H9 (cell line): ENCODE measurements around the gene SYP. TPM values are rescaled to one million over a fixed set of nuclear protein-coding genes. Genes with fewer than 3 reads are reported as not detected.
A peak's percentile ranks its signal among the peaks of the same experiment; 100 is the strongest.

ENCODE experiments used
- DNase-seq: peaks from one replicate; pipeline ENCODE4 v3.0.0-alpha.2; 2017
- H2AFZ ChIP-seq: one replicate; pipeline ENCODE4 v1.6.1; 2013; ENCODE audit warnings: mild to moderate bottlenecking, low read length, control low read depth, moderate library complexity
- H2AK5ac ChIP-seq: 2 replicates; pipeline ENCODE4 v1.6.1; 2013; ENCODE audit warnings: low read length, control low read depth, mixed read lengths; ENCODE audit not compliant: insufficient read length
- H2BK120ac ChIP-seq: one replicate; pipeline ENCODE4 v1.6.1; 2013; ENCODE audit warnings: low read depth, mild to moderate bottlenecking, low read length, control low read depth, inconsistent platforms; ENCODE audit not compliant: poor library complexity, severe bottlenecking
- H2BK12ac ChIP-seq: 2 replicates; pipeline ENCODE4 v1.6.1; 2013; ENCODE audit warnings: low read length, control low read depth, mixed read lengths, low read depth; ENCODE audit not compliant: insufficient read length
- H2BK15ac ChIP-seq: 2 replicates; pipeline ENCODE4 v1.6.1; 2013; ENCODE audit warnings: low read depth, low read length, control low read depth
- H2BK20ac ChIP-seq: one replicate; pipeline ENCODE4 v1.6.1; 2013; ENCODE audit warnings: low read depth, mild to moderate bottlenecking, low read length, control low read depth, inconsistent platforms; ENCODE audit not compliant: poor library complexity, severe bottlenecking
- H2BK5ac ChIP-seq: 2 replicates; pipeline ENCODE4 v1.6.1; 2013; ENCODE audit warnings: low read length, control low read depth, mixed read lengths; ENCODE audit not compliant: insufficient read length
- H3K14ac ChIP-seq: 2 replicates; pipeline ENCODE4 v1.6.1; 2013; ENCODE audit warnings: low read length, control low read depth; ENCODE audit not compliant: insufficient read depth
- H3K18ac ChIP-seq: 2 replicates; pipeline ENCODE4 v1.6.1; 2013; ENCODE audit warnings: low read depth, mild to moderate bottlenecking, mixed read lengths, low read length, control low read depth; ENCODE audit not compliant: insufficient read length
- H3K23ac ChIP-seq: 2 replicates; pipeline ENCODE4 v1.6.1; 2013; ENCODE audit warnings: low read length, control low read depth, mixed read lengths, low read depth; ENCODE audit not compliant: insufficient read length
- H3K23me2 ChIP-seq: 2 replicates; pipeline ENCODE4 v1.6.1; 2013; ENCODE audit warnings: low read depth, mild to moderate bottlenecking, mixed read lengths, low read length, control low read depth; ENCODE audit not compliant: insufficient read length, poor library complexity, severe bottlenecking
- H3K27ac ChIP-seq: 2 replicates; pipeline ENCODE4 v1.5.1; 2013; ENCODE audit warnings: low read length, control low read depth, mixed read lengths, low read depth; ENCODE audit not compliant: insufficient read length
- H3K27me3 ChIP-seq: 2 replicates; pipeline ENCODE4 v1.6.1; 2013; ENCODE audit warnings: low read length, control low read depth, inconsistent platforms; ENCODE audit not compliant: insufficient read depth
- H3K4ac ChIP-seq: 2 replicates; pipeline ENCODE4 v1.6.1; 2013; ENCODE audit warnings: low read depth, mild to moderate bottlenecking, control low read depth, inconsistent platforms, low read length, moderate library complexity
- H3K4me1 ChIP-seq: 2 replicates; pipeline ENCODE4 v1.6.1; 2013; ENCODE audit warnings: low read length, control low read depth, inconsistent platforms; ENCODE audit not compliant: insufficient read depth
- H3K4me2 ChIP-seq: 2 replicates; pipeline ENCODE4 v1.6.1; 2013; ENCODE audit warnings: low read length, control low read depth, mixed read lengths; ENCODE audit not compliant: insufficient read length, insufficient read depth
- H3K56ac ChIP-seq: 2 replicates; pipeline ENCODE4 v1.6.1; 2013; ENCODE audit warnings: low read depth, mild to moderate bottlenecking, mixed read lengths, low read length, control low read depth; ENCODE audit not compliant: insufficient read length
- H3K79me1 ChIP-seq: 2 replicates; pipeline ENCODE4 v1.6.1; 2013; ENCODE audit warnings: low read depth, mild to moderate bottlenecking, moderate library complexity, low read length, control low read depth, inconsistent platforms; ENCODE audit not compliant: insufficient read depth, poor library complexity, severe bottlenecking
- H3K79me2 ChIP-seq: 2 replicates; pipeline ENCODE4 v1.6.1; 2013; ENCODE audit warnings: low read length, control low read depth, inconsistent platforms; ENCODE audit not compliant: insufficient read depth
- H3K9ac ChIP-seq: 2 replicates; pipeline ENCODE4 v1.6.1; 2013; ENCODE audit warnings: low read length, control low read depth, mixed read lengths; ENCODE audit not compliant: insufficient read length; ENCODE audit errors: extremely low read depth
- H3K9me3 ChIP-seq: one replicate; pipeline ENCODE4 v1.6.1; 2013; ENCODE audit warnings: low read depth, low read length, inconsistent platforms; ENCODE audit not compliant: control insufficient read depth
- H3T11ph ChIP-seq: one replicate; pipeline ENCODE4 v1.6.1; 2013; ENCODE audit warnings: mild to moderate bottlenecking, low read length, control low read depth, inconsistent platforms
- H4K20me1 ChIP-seq: one replicate; pipeline ENCODE4 v1.6.1; 2013; ENCODE audit not compliant: control insufficient read depth, insufficient read length, insufficient read depth
- H4K5ac ChIP-seq: 2 replicates; pipeline ENCODE4 v1.6.1; 2013; ENCODE audit warnings: low read depth, mild to moderate bottlenecking, mixed read lengths, low read length, control low read depth; ENCODE audit not compliant: insufficient read length
- H4K8ac ChIP-seq: replicated peaks from 2 replicates; pipeline ENCODE4 v1.6.1; 2013; ENCODE audit warnings: low read length, control low read depth, mixed read lengths, low read depth; ENCODE audit not compliant: insufficient read length
- H4K91ac ChIP-seq: 2 replicates; pipeline ENCODE4 v1.6.1; 2013; ENCODE audit warnings: low read depth, mild to moderate bottlenecking, moderate library complexity, mixed read lengths, low read length, control low read depth; ENCODE audit not compliant: insufficient read length
- H3K27ac Mint-ChIP-seq, 3 experiments: 2 replicates in 2 of 3; 3 replicates in 1 of 3; pipeline ENCODE4 v1.8.0; 2020 to 2021; ENCODE audit warnings: mixed read lengths in 3 of 3, mild to moderate bottlenecking in 1 of 3, moderate library complexity in 1 of 3
- H3K27me3 Mint-ChIP-seq: 2 replicates; pipeline ENCODE4 v1.8.0; 2021; ENCODE audit warnings: low read depth, mild to moderate bottlenecking, moderate library complexity, mixed read lengths
- H3K36me3 Mint-ChIP-seq, 3 experiments: 2 replicates in 2 of 3; 3 replicates in 1 of 3; pipeline ENCODE4 v1.8.0; 2020 to 2021; ENCODE audit warnings: low read depth in 3 of 3, mixed read lengths in 3 of 3; ENCODE audit not compliant: insufficient read depth in 1 of 3
- H3K4me1 Mint-ChIP-seq, 2 experiments: 2 replicates each; pipeline ENCODE4 v1.8.0; 2020; ENCODE audit warnings: mixed read lengths in 2 of 2
- H3K4me3 Mint-ChIP-seq, 2 experiments: 2 replicates in 1 of 2; 3 replicates in 1 of 2; pipeline ENCODE4 v1.8.0; 2020 to 2021; ENCODE audit warnings: mild to moderate bottlenecking in 2 of 2, mixed read lengths in 2 of 2, moderate library complexity in 1 of 2
- H3K9me3 Mint-ChIP-seq, 2 experiments: 2 replicates in 1 of 2; 3 replicates in 1 of 2; pipeline ENCODE4 v1.8.0; 2020; ENCODE audit warnings: mild to moderate bottlenecking in 2 of 2, mixed read lengths in 2 of 2, moderate library complexity in 1 of 2
- CTCF ChIP-seq: fragments of 200-600 bp; sonication (generic); conservative IDR thresholded peaks from 3 replicates; pipeline ENCODE4 v1.8.0; 2021; ENCODE audit warnings: antibody characterized with exemption, mild to moderate bottlenecking
- WGBS: extraction: QIAGEN DNeasy Blood & Tissue Kit; methylation state at CpG from one replicate; pipeline ENCODE4 v1.1.7; 2013; ENCODE audit warnings: missing lambda C conversion rate, low lambda C conversion rate, mixed read lengths; ENCODE audit not compliant: insufficient read length; ENCODE audit errors: extremely low coverage; 5-methylcytosine and 5-hydroxymethylcytosine counted together
- total RNA-seq: library from RNA; stranded (reverse); gene quantifications from 2 replicates; pipeline ENCODE4 v1.2.1, GENCODE V29; 2021

Gene SYP
- total RNA-seq, 1 experiment from 2014 or later: 1.8 TPM

DNA sequence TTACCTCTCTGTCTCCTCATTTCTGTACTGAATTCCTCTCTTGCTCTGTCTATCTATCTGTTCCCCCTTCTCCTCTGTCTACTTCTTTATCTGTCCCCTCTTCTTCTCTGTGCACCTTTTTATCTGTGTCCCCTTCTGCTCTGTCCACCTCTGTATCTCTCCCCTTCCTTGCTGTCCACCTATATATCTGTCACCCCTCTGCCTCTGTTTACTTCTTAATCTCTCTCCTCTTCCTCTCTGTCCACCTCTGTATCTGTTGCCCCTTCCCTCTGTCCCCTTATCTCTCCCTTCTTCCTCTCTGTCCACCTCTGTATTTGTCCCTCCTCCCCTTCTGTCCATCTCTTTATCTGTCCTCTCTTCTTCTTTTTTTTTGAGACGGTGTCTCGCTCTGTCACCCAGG lies 44.2 kb upstream of the SYP start:
- Histone ChIP-seq H3T11ph (no peak overlapping the region), H3K4ac (no peak overlapping the region), H3K56ac (no peak overlapping the region), H3K18ac (no peak overlapping the region), H3K27ac (no peak overlapping the region), H3K23me2 (no peaks in the 10 kb centered on the region), H4K20me1 (no peaks in the 10 kb centered on the region), H2BK12ac (no peak overlapping the region), H3K27me3 (no peaks in the 10 kb centered on the region), H3K4me1 (no peaks in the 10 kb centered on the region), H4K5ac (no peak overlapping the region), H3K14ac (no peak overlapping the region), H2AFZ (no peak overlapping the region), H2AK5ac (no peak overlapping the region), H2BK15ac (no peak overlapping the region), H4K8ac (no peak overlapping the region), H3K23ac (no peak overlapping the region), H2BK20ac (no peak overlapping the region), H2BK5ac (no peak overlapping the region), H3K9ac (no peak overlapping the region), H3K4me2 (no peak overlapping the region), H2BK120ac (no peak overlapping the region), H3K9me3 (peaks cover 27% of the 10 kb centered on the region), H3K79me2 (no peaks in the 10 kb centered on the region), H3K79me1 (no peaks in the 10 kb centered on the region), H4K91ac (no peak overlapping the region)
- no CpG with 5 or more reads among the region's 2 CpGs for WGBS
- peak overlapping the region in 1 of 2 experiments; percentile 4; a peak in 2 of 5 replicates for H3K4me3 Mint-ChIP-seq
- H3K4me1 Mint-ChIP-seq: no peaks in the 10 kb centered on the region
- no peak overlapping the region for H3K27ac Mint-ChIP-seq
- H3K36me3 Mint-ChIP-seq: peaks cover 11 to 53% (median 15%) of the 10 kb centered on the region in 3 experiments
- no peak for TF ChIP-seq CTCF
- H3K27me3 Mint-ChIP-seq: no peaks in the 10 kb centered on the region
- H3K9me3 Mint-ChIP-seq: peaks cover 59 to 79% of the 10 kb centered on the region in 2 experiments
- no peak for DNase-seq
